Activated T-helper 1 cell treated with anti-CD3 and anti-CD28 coated beads, Interleukin-12 subunit alpha, Interleukin-12 subunit beta, Interleukin-2, Interleukin-4 antibody, amounts not matched to agents 30 ng/mL and 10 ng/mL and 1 ng/mL, durations not matched to agents 14 hours and 24 hours and 36 hours (primary cell): Measurements from ENCODE around the gene KPNA5. TPM values are rescaled to one million over a fixed set of nuclear protein-coding genes. Genes with fewer than 3 reads are reported as not detected.
"Not testable (repeated sequence)": the region's sequence is repeated elsewhere in the genome, so short reads cannot be mapped to it uniquely, and the experiment has no call there.

Experiments
- DNase-seq: peaks from one replicate; pipeline ENCODE4 v3.0.0; 2021; ENCODE audit warnings: low spot score
- H3K27ac Mint-ChIP-seq: one replicate; pipeline ENCODE4 v1.8.0; 2021; ENCODE audit warnings: mild to moderate bottlenecking, mixed read lengths
- H3K27me3 Mint-ChIP-seq: one replicate; pipeline ENCODE4 v1.8.0; 2022; ENCODE audit warnings: mild to moderate bottlenecking, moderate library complexity, mixed read lengths; ENCODE audit not compliant: insufficient read depth
- H3K36me3 Mint-ChIP-seq: one replicate; pipeline ENCODE4 v1.8.0; 2021; ENCODE audit warnings: low read depth, mixed read lengths
- H3K4me1 Mint-ChIP-seq: one replicate; pipeline ENCODE4 v1.8.0; 2021; ENCODE audit warnings: low read depth, mixed read lengths
- H3K4me3 Mint-ChIP-seq: one replicate; pipeline ENCODE4 v1.8.0; 2021; ENCODE audit warnings: mild to moderate bottlenecking, moderate library complexity, mixed read lengths
- H3K9me3 Mint-ChIP-seq: one replicate; pipeline ENCODE4 v1.8.0; 2021; ENCODE audit warnings: mixed read lengths
- intact Hi-C: fragments of 100-400 bp; cut with micrococcal nuclease; formaldehyde crosslinking; loops from one replicate; pipeline ENCODE4 v1.15.1; 2024
- total RNA-seq: library from RNA; stranded (reverse); gene quantifications from 2 replicates; pipeline ENCODE4 v1.2.3, GENCODE V29; 2022

The KPNA5 gene
- total RNA-seq, 1 donor from 2014 or later = 7.6 TPM

DNA sequence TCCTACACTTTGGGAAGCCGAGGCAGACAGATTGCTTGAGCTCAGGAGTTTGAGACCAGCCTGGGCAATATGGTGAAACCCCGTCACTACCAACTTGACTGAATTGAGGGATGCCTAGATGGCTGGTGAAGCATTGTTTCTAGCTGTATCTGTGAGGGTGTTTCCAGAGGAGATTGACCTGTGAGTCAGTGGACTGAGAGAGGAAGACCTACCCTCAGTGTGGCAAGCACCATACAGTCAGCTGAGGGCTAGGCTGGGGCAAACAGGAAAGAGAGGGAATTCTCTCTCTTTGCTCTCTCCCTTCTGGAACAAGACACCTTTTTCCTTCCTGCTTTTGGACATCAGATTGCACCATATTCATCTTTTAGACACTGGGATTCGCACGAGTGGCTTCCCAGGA lies 8.7 kb upstream of the KPNA5 start:
- Mint-ChIP-seq H3K36me3 (peaks cover 2% of the 10 kb centered on the region), H3K27me3 (peaks cover 8% of the 10 kb centered on the region), H3K27ac (no peak overlapping the region), H3K4me3 (no peak overlapping the region), H3K4me1 (peaks cover 9% of the 10 kb centered on the region), H3K9me3 (no peaks in the 10 kb centered on the region)
- DNase-seq = no peak
- intact Hi-C loops = no loop called here

GRCh38 chr6:116676021-116676420 lies 5.0 kb upstream of the KPNA5 start:
- Mint-ChIP-seq H3K9me3 (no peaks in the 10 kb centered on the region), H3K4me3 (no peak overlapping the region), H3K27ac (no peak overlapping the region), H3K4me1 (peaks cover 6% of the 10 kb centered on the region), H3K27me3 (peaks cover 8% of the 10 kb centered on the region), H3K36me3 (no peaks in the 10 kb centered on the region)
- DNase-seq = no peak
- intact Hi-C loops = no loop called here

DNA sequence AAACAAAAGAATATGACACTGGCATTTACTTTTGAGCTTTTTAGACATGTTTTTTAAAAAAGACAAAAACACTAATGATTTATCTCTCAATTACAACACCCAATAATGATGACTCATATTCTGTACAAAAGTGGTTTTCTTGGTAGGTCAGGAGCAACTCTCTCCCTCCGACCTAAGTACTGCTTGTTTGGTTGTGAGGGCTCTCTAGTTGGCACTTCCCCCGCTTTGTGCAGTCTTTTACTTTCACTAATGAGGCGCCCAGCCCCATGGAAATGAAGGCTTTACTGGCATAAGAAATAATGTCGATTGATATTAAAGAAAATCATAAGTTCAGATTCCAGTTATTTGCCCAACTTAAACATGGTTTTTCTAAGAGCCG lies 1.3 kb downstream of the KPNA5 start:
- Mint-ChIP-seq H3K36me3 (peaks cover 17% of the 10 kb centered on the region), H3K9me3 (no peaks in the 10 kb centered on the region), H3K4me3 (peak overlapping the region; percentile 97), H3K27me3 (no peaks in the 10 kb centered on the region), H3K27ac (peak overlapping the region; percentile 31), H3K4me1 (peaks cover 30% of the 10 kb centered on the region)
- intact Hi-C loops = loop anchor here (5.0 to 10.0 kb wide), 4 partner anchors 308 to 992 kb away; partner anchors contain the start of genes DSE, GOPC, NT5DC1 and NUS1
- DNase-seq = no peak

GRCh38 chr6:116685437-116685993 lies 4.5 kb downstream of the KPNA5 start:
- DNase-seq = no peak
- Mint-ChIP-seq H3K4me3 (no peak overlapping the region), H3K27ac (no peak overlapping the region), H3K4me1 (peaks cover 27% of the 10 kb centered on the region), H3K27me3 (no peaks in the 10 kb centered on the region), H3K36me3 (peaks cover 21% of the 10 kb centered on the region), H3K9me3 (no peaks in the 10 kb centered on the region)
- intact Hi-C loops = loop anchor here (10.0 kb wide), 2 partner anchors 311 to 989 kb away; partner anchors contain the start of genes DSE and NUS1

- H3K36me3 Mint-ChIP-seq = peaks cover 23% of the 10 kb centered on the region
- H3K4me3 Mint-ChIP-seq, H3K27ac Mint-ChIP-seq, H3K9me3 Mint-ChIP-seq, DNase-seq, H3K27me3 Mint-ChIP-seq: not testable (repeated sequence)
- intact Hi-C loops = loop anchor here (10.0 kb wide), 2 partner anchors 312 to 988 kb away; partner anchors contain the start of genes DSE and NUS1
- H3K4me1 Mint-ChIP-seq = peaks cover 27% of the 10 kb centered on the region
Measured at GRCh38 chr6:116686475-116687101, 5.6 kb downstream of the KPNA5 start.

GRCh38 chr6:116691154-116691553 lies 10.1 kb downstream of the KPNA5 start:
- Mint-ChIP-seq H3K27me3 (no peaks in the 10 kb centered on the region), H3K9me3 (no peaks in the 10 kb centered on the region), H3K27ac (no peak overlapping the region), H3K4me3 (no peak overlapping the region), H3K4me1 (peaks cover 18% of the 10 kb centered on the region), H3K36me3 (peaks cover 17% of the 10 kb centered on the region)
- DNase-seq = no peak
- intact Hi-C loops = no loop called here

DNA sequence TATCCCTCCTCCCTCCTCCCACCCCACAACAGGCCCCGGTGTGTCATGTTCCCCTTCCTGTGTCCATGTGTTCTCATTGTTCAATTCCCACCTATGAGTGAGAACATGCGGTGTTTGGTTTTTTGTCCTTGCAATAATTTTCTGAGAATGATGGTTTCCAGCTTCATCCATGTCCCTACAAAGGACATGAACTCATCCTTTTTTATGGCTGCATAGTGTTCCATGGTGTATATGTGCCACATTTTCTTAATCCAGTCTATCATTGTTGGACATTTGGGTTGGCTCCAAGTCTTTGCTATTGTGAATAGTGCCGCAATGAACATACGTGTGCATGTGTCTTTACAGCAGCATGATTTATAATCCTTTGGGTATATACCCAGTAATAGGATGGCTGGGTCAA lies 11.9 kb downstream of the KPNA5 start:
- H3K27ac Mint-ChIP-seq, H3K27me3 Mint-ChIP-seq, intact Hi-C loops, H3K4me3 Mint-ChIP-seq, DNase-seq, H3K9me3 Mint-ChIP-seq: not testable (repeated sequence)
- peaks cover 19% of the 10 kb centered on the region for H3K36me3 Mint-ChIP-seq
- peaks cover 23% of the 10 kb centered on the region for H3K4me1 Mint-ChIP-seq

- H3K27me3 Mint-ChIP-seq, H3K4me3 Mint-ChIP-seq, H3K27ac Mint-ChIP-seq, DNase-seq, intact Hi-C loops, H3K9me3 Mint-ChIP-seq: not testable (repeated sequence)
- Mint-ChIP-seq H3K36me3 (peaks cover 21% of the 10 kb centered on the region), H3K4me1 (peaks cover 22% of the 10 kb centered on the region)
Measured at GRCh38 chr6:116693275-116693674, 12.3 kb downstream of the KPNA5 start.

DNA sequence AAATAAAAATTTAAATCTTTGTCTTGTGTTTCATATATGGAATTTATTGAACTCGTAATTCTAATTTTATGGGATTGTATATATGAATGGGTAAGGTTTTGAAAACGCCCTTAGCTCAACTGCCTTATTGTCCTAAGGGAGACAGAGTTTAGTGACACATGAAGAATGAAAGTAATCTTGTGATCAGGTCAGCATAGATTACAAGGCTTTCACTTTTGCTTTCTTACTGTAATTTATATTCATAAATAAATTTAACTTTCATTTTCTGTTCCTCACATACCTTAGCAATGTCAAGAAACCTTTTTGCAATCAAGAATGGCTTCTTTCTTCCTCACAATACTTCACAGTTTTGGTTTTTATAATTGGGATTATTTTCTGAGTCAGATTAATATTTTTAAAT lies 14.4 kb downstream of the KPNA5 start:
- no peak overlapping the region for H3K4me3 Mint-ChIP-seq
- peaks cover 26% of the 10 kb centered on the region for H3K36me3 Mint-ChIP-seq
- DNase-seq = no peak
- H3K9me3 Mint-ChIP-seq = no peaks in the 10 kb centered on the region
- no peak overlapping the region for H3K27ac Mint-ChIP-seq
- H3K4me1 Mint-ChIP-seq = peaks cover 27% of the 10 kb centered on the region
- no peaks in the 10 kb centered on the region for H3K27me3 Mint-ChIP-seq
- intact Hi-C loops = loop anchor here (1.0 kb wide), 2 partner anchors 14 to 27 kb away; partner anchors contain the start of genes KPNA5 and ZUP1

DNA sequence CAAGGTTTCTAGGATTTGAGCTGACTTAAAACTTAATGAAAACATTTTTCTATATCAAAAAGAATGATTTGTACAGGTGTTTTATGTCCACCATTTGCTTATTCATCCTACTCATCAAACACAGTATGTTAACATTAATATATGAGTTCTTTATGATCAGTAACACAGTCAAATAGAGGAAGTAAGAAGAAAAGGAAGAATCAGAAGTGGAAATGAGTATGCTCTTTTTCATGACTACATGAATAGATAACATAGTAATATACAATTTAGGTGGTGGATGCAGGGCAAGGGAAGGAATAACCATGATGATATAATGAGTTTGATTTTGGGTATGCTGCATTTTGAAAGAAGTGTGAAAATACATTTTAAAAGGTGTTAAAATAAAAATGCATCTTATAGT lies 16.5 kb downstream of the KPNA5 start:
- DNase-seq = no peak
- H3K9me3 Mint-ChIP-seq = no peaks in the 10 kb centered on the region
- H3K36me3 Mint-ChIP-seq = peaks cover 33% of the 10 kb centered on the region
- intact Hi-C loops = no loop called here
- no peak overlapping the region for H3K27ac Mint-ChIP-seq
- H3K4me1 Mint-ChIP-seq = peaks cover 27% of the 10 kb centered on the region
- no peak overlapping the region for H3K4me3 Mint-ChIP-seq
- H3K27me3 Mint-ChIP-seq = no peaks in the 10 kb centered on the region

DNA sequence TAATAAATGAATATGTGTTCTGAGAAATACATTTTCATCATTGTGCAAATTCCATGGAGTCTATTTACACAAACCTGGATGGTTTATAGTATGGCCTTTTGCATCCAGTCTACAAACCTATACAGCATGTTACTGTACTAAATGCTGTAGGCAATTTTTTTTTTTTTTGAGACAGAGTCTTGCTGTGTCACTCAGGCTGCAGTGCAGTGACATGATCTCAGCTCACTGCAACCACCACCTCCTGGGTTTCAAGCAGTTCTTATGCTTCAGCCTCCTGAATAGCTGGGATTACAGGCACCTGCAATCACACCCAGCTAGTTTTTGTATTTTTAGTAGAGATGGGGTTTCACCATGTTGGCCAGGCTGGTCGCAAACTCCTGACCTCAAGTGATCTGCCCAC lies 22.9 kb downstream of the KPNA5 start:
- peaks cover 17% of the 10 kb centered on the region for H3K36me3 Mint-ChIP-seq
- intact Hi-C loops, DNase-seq, H3K9me3 Mint-ChIP-seq, H3K4me3 Mint-ChIP-seq, H3K27me3 Mint-ChIP-seq, H3K4me1 Mint-ChIP-seq, H3K27ac Mint-ChIP-seq: not testable (repeated sequence)

GRCh38 chr6:116705917-116706316 lies 24.9 kb downstream of the KPNA5 start:
- peaks cover 10% of the 10 kb centered on the region for H3K36me3 Mint-ChIP-seq
- DNase-seq = no peak
- no peaks in the 10 kb centered on the region for H3K4me1 Mint-ChIP-seq
- H3K27ac Mint-ChIP-seq = no peak overlapping the region
- H3K4me3 Mint-ChIP-seq = no peak overlapping the region
- no peaks in the 10 kb centered on the region for H3K27me3 Mint-ChIP-seq
- intact Hi-C loops = no loop called here
- H3K9me3 Mint-ChIP-seq = no peaks in the 10 kb centered on the region

DNA sequence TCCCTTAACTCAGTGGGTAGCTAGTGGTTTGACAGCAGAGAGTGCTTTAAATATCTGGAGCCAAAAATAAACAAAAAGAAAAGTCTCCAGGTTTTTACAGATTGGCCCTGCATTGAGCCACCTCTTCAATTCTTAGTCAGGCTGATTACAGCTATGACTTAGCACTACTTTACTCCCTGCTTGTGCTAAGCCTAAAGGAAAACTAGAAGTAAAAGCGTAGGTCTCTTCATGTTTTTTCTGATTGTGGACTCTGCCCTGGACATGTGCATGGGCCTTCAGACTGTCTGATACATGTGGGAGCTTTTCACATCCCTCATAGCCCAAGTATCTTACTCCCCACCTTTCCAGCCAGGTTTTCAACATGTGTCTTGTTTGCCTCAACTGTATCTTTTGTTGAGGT lies 33.3 kb downstream of the KPNA5 start:
- no peak for DNase-seq
- Mint-ChIP-seq H3K27me3 (no peaks in the 10 kb centered on the region), H3K36me3 (peaks cover 31% of the 10 kb centered on the region), H3K4me3 (no peak overlapping the region), H3K4me1 (peaks cover 11% of the 10 kb centered on the region), H3K9me3 (no peaks in the 10 kb centered on the region), H3K27ac (no peak overlapping the region)
- intact Hi-C loops = no loop called here
